NCI-H2196 treated with DMSO at 0.1 percent for 48 hours (cell line): ENCODE measurements around the gene AMER2.

Experiments
- DNase-seq: peaks from one replicate; lab custom pipeline; 2025; ENCODE audit not compliant: unreplicated experiment; lab: John Stamatoyannopoulos, UW

Gene AMER2

GRCh38 chr13:25153736-25154135 is 18.4 kb downstream of the AMER2 start:
- DNase-seq = no peak

DNA sequence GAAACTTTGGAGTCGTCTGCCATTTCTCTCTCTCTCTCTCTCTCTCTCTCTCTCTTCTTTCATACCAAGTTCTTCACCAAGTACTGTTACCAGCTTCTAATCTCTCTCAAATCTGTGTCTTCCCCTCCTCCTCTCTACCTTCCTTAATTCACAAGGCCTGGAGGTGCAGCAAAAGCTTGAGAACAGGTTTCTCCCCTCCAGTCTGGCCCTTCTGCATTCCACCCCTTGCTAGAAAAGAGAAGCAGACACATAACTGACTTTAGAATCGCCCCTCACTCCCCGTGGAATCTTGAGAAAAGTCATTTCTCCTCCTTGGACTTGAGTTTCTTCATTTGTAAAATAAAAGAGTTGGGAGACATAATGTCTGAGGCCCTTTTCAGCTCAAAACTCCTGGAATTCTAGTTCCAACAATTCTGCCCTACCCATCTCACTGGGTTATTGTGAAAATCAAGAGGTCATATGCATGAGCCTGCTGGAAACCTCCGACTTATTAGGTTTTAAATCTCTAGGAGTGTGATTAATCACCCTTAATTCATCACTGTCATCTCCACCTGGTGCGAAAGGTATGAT is 20.4 kb downstream of the AMER2 start:
- no peak for DNase-seq

DNA sequence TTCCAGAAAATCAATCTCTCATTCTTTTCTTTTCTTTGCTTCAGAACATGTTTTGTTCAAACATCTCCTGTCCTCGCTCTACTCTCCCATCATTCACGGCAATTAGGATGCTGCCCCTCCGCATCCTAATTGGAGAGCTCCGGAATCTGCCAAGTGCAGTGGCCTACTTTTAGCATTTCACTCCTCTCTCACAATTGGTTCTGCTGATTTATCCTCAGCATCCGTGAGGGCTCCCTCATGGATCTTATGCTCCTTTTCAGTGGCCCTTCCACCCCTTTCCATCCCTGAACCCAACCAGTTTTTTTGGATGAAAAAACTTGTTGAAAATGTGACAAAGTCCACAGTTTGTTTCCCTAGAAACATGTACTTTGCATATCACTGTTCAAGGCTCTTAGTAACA is 22.4 kb downstream of the AMER2 start:
- no peak for DNase-seq

DNA sequence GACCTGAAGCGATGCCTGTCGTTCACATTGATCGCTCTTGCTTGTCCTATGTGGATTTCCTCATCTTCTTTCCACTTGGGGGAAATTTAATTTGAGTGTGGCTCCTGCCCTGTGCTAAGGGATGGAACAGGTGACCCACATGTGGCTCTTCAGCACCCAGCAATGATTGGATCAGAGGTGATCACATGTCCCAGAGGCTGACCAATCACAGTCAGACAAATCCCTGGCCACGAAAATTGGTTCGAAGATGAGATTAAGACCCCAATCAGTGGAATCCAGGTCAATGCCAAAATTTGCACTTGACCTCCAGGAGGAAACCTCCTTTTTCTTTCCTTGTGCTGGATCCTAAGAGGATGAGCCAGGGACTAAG is 23.7 kb downstream of the AMER2 start:
- DNase-seq = no peak

DNA sequence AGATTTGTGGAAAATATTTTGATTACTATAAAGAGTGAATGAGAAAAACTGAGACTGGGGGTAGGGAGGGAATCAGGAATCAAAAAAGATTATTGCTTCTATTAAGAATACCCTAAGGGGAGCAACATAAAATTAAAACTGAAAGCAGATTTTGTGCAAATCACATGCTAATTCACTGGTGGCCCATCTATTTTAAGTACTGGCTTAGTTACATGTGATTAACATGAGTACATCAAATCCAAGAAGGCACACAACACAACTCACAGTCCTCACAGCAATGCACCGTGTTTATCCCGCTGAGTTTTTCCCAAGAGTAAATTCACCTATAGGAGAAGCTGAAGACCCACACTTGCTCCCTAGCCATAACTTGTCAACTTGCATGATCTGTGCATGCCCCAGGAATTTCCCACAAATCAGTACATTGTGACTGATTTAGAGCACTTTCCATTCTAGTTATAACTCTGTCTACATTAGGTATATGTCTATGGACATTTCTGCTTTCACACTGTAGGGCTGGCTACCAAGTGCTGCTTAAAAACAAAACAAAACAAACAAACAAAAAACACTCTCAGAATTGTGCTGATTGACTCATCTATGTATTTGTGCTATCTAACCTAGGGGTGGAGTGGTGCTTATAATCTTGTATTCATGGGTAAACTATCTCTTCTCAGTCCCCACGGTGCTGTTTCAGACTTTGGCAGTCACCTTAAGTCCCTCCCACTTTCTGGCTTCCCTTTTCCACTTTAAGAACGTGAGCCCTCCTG is 24.3 kb downstream of the AMER2 start:
- DNase-seq = no peak

GRCh38 chr13:25143706-25144105 is 28.4 kb downstream of the AMER2 start:
- DNase-seq = no peak

- DNase-seq = no peak
Observed at GRCh38 chr13:25141042-25141441, 31.0 kb downstream of the AMER2 start.

- no peak for DNase-seq
Observed at GRCh38 chr13:25137788-25138115, 34.3 kb downstream of the AMER2 start.

GRCh38 chr13:25136880-25137787 is 35.0 kb downstream of the AMER2 start:
- DNase-seq = no peak

- no peak for DNase-seq
Observed at GRCh38 chr13:25135896-25136295, 36.2 kb downstream of the AMER2 start.

GRCh38 chr13:25132751-25133390 is 39.2 kb downstream of the AMER2 start:
- DNase-seq = no peak

DNA sequence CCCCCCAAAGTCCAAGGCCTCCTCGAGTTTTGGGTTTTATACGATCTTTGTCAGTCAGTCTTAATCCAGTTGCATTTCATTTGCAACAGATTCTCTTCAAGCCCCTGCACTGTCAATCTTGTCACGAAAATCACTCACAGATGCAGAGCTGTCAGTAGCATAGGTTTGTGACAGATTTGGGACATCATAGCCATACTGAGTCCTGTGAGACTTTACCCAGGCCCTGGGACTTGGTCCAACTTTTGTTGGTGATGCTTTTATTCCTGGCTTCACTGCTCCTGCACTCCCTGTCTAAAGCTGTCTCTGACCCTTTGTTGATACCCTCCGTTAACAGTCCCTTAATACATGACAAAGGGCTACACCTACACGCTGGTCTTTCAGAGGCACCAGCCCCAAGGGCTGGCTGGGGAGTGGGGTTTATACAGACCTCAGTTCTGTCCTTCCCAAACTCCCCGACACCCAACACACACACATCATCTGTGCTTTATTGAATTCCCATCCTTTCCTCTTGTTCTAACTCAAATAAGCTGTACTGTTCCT is 40.1 kb downstream of the AMER2 start:
- DNase-seq = no peak

DNA sequence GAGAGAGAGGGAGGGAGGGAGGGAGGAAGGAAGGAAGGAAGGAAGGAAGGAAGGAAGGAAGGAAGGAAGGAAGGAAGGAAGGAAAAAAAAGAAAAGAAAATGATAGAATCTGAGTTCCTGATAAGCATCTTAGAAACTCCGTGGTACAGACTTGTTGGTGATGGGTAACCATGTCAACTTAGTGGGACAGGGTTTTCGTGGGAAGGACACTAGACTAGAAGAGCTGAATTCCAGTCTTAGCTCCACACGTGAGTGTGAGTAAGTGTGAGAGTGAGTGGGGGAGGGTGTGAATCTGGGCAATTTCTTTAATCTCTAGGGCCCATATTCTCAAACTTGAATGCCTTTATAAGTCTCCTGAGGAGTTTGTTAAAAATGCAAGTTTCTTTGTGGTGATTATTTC is 41.1 kb downstream of the AMER2 start:
- no peak for DNase-seq

GRCh38 chr13:25118378-25118905 is 53.6 kb downstream of the AMER2 start:
- DNase-seq = no peak

DNA sequence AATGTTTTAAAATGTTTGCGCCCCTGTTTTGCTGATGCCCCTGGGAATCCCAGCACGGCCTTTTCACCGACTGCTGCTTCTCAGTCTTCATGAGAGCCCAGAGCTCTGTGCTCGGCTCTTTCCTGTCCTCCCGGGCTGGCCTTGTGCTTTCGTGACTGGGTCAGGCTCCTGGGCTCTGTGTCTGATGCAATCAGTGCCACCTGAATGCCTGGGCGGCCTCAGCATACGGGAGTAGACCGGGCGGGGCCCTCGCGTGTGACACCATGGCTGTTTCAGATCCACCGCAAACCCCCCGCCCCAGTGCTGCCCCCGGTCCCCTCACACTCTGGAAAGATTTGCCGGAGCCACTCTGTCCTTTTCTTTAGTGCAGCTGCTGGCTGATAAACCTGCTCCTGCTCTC is 54.8 kb downstream of the AMER2 start:
- DNase-seq = no peak

GRCh38 chr13:25116044-25116443 is 56.0 kb downstream of the AMER2 start:
- DNase-seq = no peak

- DNase-seq = peak; percentile 11
Observed at GRCh38 chr13:25114220-25114619, 57.9 kb downstream of the AMER2 start.

DNA sequence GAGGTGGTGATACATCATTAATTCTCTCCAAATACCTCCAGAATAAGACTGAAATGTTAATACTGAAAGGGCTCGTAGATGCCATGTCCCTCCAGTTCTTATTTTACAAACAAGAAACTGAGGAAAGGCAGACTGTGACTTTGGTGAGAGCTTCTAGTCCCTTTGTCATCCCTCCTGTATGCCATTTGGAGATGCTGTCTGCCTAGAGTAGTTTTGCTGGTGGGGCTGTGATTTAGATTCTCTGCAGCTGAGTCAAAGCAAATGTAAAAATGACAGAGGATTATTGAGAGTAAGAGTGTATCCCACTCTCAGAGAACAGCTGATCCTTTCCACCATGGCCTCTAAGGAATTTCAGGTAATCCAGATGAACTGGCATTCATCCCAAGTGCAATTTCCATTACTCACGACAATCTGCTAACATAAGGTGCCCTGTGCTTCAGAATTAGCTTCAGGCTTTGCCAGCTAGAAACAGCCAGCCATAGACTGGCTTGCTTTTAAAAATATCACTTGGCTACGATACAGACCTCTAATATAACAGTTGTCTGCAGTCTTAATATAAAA is 59.3 kb downstream of the AMER2 start:
- DNase-seq = no peak
